Activated B cell treated with CpG ODN at 0.5 μM for 24 hours (primary cell): Measurements from ENCODE around the gene MRM2. TPM values are rescaled to one million over a fixed set of nuclear protein-coding genes. Genes with fewer than 3 reads are reported as not detected.

Experiments used
- ATAC-seq: fragments of 200-7000 bp; cut with Tn5 transposase; one replicate; pipeline ENCODE4 v1.10.0; 2021; ENCODE audit warnings: low read depth, mild to moderate bottlenecking, moderate library complexity
- CTCF ChIA-PET: fragments of 350-600 bp; sonication (Branson Sonifier 250); formaldehyde crosslinking; loops from one replicate; lab custom pipeline; 2021; ENCODE audit warnings: antibody characterized with exemption; lab: Charles Lee
- POLR2A ChIA-PET: fragments of 350-600 bp; sonication (Branson Sonifier 250); formaldehyde crosslinking; loops from one replicate; lab custom pipeline; 2021; ENCODE audit warnings: antibody characterized with exemption; lab: Charles Lee
- DNase-seq: peaks from one replicate; pipeline ENCODE4 v3.0.0; 2022
- H3K27ac Mint-ChIP-seq: one replicate; pipeline ENCODE4 v1.8.0; 2020; ENCODE audit warnings: mixed read lengths
- H3K27me3 Mint-ChIP-seq: one replicate; pipeline ENCODE4 v1.8.0; 2021; ENCODE audit warnings: mixed read lengths
- H3K36me3 Mint-ChIP-seq: one replicate; pipeline ENCODE4 v1.8.0; 2021; ENCODE audit warnings: low read depth, mixed read lengths
- H3K4me1 Mint-ChIP-seq: one replicate; pipeline ENCODE4 v1.8.0; 2021; ENCODE audit warnings: mixed read lengths
- H3K4me3 Mint-ChIP-seq: one replicate; pipeline ENCODE4 v1.8.0; 2020; ENCODE audit warnings: mild to moderate bottlenecking, mixed read lengths
- H3K9me3 Mint-ChIP-seq: one replicate; pipeline ENCODE4 v1.8.0; 2020; ENCODE audit warnings: mixed read lengths
- intact Hi-C: fragments of 100-400 bp; cut with micrococcal nuclease; formaldehyde crosslinking; loops from one replicate; pipeline ENCODE4 v1.15.1; 2024
- total RNA-seq: library from RNA; stranded (reverse); gene quantifications from 2 replicates; pipeline ENCODE4 v1.2.3, GENCODE V29; 2022
- TF ChIP-seq, protein P1 (sequence below): fragments of 200-600 bp; IDR thresholded peaks from one replicate; pipeline ENCODE4 v1.8.0; 2022; ENCODE audit warnings: antibody characterized with exemption, mild to moderate bottlenecking

MRM2 gene
- total RNA-seq, 1 donor from 2014 or later, result 35.3 TPM

DNA sequence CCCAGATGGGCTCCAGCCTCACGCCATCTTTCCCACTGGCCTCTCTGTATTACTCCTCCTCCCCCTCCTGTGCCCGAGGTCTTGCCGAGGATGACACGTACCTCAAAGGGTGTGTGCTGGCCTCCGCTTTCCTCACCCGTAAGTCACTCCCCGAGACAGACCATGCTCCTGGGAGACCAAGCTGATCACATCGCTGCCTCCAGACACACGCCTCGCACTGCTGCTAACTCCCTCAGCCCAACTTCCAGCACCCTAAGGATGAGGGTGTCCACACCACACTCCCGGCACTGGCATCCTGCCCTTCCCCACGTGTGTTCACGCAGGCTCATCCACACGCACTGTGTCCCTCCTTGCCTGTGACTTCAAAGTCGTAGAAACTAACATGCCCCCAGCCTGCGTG, 33.3 kb downstream of the MRM2 start:
- intact Hi-C loops, result loop anchor here (1.0 kb wide), 3 partner anchors 108 to 629 kb away; no protein-coding TSS in a partner anchor
- DNase-seq (no peak), ATAC-seq (no peak)
- TF ChIP-seq, protein P1, sequence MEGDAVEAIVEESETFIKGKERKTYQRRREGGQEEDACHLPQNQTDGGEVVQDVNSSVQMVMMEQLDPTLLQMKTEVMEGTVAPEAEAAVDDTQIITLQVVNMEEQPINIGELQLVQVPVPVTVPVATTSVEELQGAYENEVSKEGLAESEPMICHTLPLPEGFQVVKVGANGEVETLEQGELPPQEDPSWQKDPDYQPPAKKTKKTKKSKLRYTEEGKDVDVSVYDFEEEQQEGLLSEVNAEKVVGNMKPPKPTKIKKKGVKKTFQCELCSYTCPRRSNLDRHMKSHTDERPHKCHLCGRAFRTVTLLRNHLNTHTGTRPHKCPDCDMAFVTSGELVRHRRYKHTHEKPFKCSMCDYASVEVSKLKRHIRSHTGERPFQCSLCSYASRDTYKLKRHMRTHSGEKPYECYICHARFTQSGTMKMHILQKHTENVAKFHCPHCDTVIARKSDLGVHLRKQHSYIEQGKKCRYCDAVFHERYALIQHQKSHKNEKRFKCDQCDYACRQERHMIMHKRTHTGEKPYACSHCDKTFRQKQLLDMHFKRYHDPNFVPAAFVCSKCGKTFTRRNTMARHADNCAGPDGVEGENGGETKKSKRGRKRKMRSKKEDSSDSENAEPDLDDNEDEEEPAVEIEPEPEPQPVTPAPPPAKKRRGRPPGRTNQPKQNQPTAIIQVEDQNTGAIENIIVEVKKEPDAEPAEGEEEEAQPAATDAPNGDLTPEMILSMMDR, result no peak
- H3K9me3 Mint-ChIP-seq, result no peaks in the 10 kb centered on the region
- H3K27ac Mint-ChIP-seq, result no peak overlapping the region
- ChIA-PET POLR2A (no interaction called here), CTCF (interaction anchor here (1.0 to 2.0 kb wide), 4 partner anchors 109 to 629 kb away, joined by 4 to 8 read pairs (median 6); no protein-coding TSS in a partner anchor)
- H3K27me3 Mint-ChIP-seq, result no peaks in the 10 kb centered on the region
- peaks cover 56% of the 10 kb centered on the region for H3K36me3 Mint-ChIP-seq
- H3K4me3 Mint-ChIP-seq, result no peak overlapping the region
- peaks cover 17% of the 10 kb centered on the region for H3K4me1 Mint-ChIP-seq

DNA sequence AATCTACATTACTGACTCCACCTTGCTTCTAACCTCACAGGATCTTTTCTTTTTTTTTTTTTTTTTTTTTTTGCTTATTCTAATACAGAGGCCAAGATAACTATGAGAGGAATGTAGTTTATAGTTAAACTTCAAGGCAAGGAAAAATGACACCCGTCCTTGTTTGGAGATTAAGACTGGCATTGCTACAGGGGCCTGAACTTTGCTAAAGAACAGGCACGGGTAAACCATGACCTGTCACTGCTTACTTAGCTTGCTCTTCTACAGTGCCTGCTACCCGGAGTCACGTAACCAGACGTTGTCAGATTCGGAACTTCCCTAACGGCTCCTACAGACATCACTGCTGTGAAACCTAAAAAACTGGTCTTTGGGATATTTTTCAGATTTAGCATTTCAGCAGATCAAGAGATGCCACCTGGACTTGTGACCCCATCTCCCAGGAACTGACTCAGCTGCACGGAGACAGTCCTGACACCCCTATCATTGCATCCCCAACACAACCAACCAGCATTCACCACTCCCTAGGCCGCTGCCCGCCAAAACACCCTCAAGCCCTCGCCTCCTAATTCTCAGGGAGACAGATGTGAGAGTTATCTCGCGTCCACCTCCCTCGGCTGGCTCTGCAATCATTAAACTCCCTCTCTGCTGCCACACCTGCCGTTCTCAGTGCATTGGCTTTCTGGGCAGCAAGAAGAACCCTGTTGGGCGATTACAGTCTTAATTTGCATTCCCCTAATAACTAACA, 36.8 kb downstream of the MRM2 start:
- TF ChIP-seq, protein P1, result no peak
- Mint-ChIP-seq H3K4me3 (no peak overlapping the region), H3K9me3 (no peaks in the 10 kb centered on the region), H3K36me3 (peaks cover 34% of the 10 kb centered on the region), H3K27ac (no peak overlapping the region), H3K4me1 (peaks cover 24% of the 10 kb centered on the region), H3K27me3 (no peaks in the 10 kb centered on the region)
- no peak for DNase-seq
- ATAC-seq, result no peak
- CTCF ChIA-PET, result no interaction called here
- intact Hi-C loops, result no loop called here
- POLR2A ChIA-PET, result no interaction called here

DNA sequence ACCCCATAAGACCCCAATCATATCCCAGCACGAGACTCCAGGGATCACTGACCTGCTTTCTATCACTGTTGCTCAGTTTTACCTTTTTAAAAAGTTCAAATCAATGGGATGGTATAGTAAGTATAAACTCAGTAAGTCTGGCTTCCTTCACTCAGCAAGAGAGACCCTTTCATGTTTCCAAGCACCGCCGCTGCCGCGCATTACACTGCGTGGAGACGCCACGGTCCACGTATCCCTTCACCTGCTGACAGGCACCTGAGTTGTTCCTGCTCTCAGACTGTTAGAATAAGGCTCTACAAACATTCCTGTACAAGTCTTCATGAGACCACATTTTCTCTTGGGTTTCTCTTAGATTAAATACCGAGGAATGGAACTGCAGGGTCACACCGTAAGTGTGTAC, 37.6 kb downstream of the MRM2 start:
- peak overlapping the region; percentile 19 for H3K27ac Mint-ChIP-seq
- H3K27me3 Mint-ChIP-seq, result no peaks in the 10 kb centered on the region
- no peaks in the 10 kb centered on the region for H3K9me3 Mint-ChIP-seq
- ATAC-seq, result no peak
- ChIA-PET CTCF (no interaction called here), POLR2A (no interaction called here)
- no peak overlapping the region for H3K4me3 Mint-ChIP-seq
- peaks cover 39% of the 10 kb centered on the region for H3K36me3 Mint-ChIP-seq
- intact Hi-C loops, result no loop called here
- H3K4me1 Mint-ChIP-seq, result peaks cover 16% of the 10 kb centered on the region
- TF ChIP-seq, protein P1, result no peak
- DNase-seq, result no peak

DNA sequence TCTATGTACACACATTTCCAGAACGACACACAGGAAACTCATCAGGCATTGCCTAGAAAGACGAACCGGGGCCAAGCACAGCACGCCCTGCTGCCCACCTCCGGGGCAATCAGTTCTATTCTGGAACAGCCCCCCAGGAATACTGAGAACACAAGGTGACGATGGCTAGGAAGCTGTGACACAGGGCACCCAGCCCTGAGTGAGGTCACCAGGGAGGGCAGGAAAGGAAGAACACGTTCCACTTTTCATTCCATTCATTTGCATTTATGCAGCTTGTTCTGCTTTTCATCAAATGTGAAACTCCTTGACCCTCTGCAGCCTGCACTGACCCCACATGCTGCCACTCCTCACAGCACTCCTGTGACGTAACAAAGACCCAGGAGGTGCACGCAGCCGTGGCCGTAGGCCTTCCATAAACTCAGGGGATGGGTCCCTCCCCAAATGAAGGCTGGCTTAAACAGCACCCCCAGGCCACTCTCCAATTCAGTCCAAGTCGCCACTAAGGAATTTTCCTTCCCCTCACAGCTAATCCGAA, 38.2 kb downstream of the MRM2 start:
- intact Hi-C loops, result no loop called here
- peaks cover 15% of the 10 kb centered on the region for H3K4me1 Mint-ChIP-seq
- ChIA-PET POLR2A (interaction anchor here (0.5 kb wide), 2 partner anchors 383 to 634 kb away, joined by 3 to 6 read pairs; no protein-coding TSS in a partner anchor), CTCF (interaction anchor here (1.0 kb wide), 1 partner anchor 9 kb away, joined by 3 read pairs; no protein-coding TSS in a partner anchor)
- H3K9me3 Mint-ChIP-seq, result no peaks in the 10 kb centered on the region
- ATAC-seq, result peak; percentile 58
- H3K36me3 Mint-ChIP-seq, result peaks cover 42% of the 10 kb centered on the region
- no peaks in the 10 kb centered on the region for H3K27me3 Mint-ChIP-seq
- DNase-seq, result no peak
- TF ChIP-seq, protein P1, result no peak
- H3K4me3 Mint-ChIP-seq, result no peak overlapping the region
- H3K27ac Mint-ChIP-seq, result peak overlapping the region; percentile 19
